GM12878 (cell line): ENCODE data around the gene DNAH17. TPM values are rescaled to one million over a fixed set of nuclear protein-coding genes. Genes with fewer than 3 reads are reported as not detected.

ENCODE experiments used
- ATAC-seq: fragments of 200-7000 bp; cut with Tn5 transposase; 3 replicates; pipeline ENCODE4 v1.9.1; 2020; ENCODE audit warnings: mild to moderate bottlenecking, moderate library complexity
- BruUV-seq: library from RNA; stranded (reverse); fragments of 400-500 nt; replicated peaks from 2 replicates; lab custom pipeline; 2021; lab: Mats Ljungman, UMichigan
- CTCF ChIA-PET: fragments of 300-600 bp; sonication (Branson Sonifier 250); formaldehyde crosslinking; extraction: SDS; loops from one replicate; lab custom pipeline; 2021; ENCODE audit warnings: inconsistent platforms; lab: Yijun Ruan, JAX
- POLR2A ChIA-PET: fragments of 350-600 bp; formaldehyde crosslinking; extraction: SDS; loops from one replicate; lab custom pipeline; 2021; ENCODE audit warnings: inconsistent platforms; lab: Charles Lee
- RAD21 ChIA-PET: fragments of 300-600 bp; sonication (Branson Sonifier 250); formaldehyde crosslinking; loops from one replicate; lab custom pipeline; 2023; ENCODE audit warnings: antibody characterized with exemption; ENCODE audit not compliant: unreplicated experiment; lab: Charles Lee
- SMC1A ChIA-PET: fragments of 300-600 bp; sonication (Branson Sonifier 250); formaldehyde crosslinking; loops from one replicate; lab custom pipeline; 2023; ENCODE audit not compliant: unreplicated experiment, uncharacterized antibody; lab: Charles Lee
- DNase-seq: peaks from one replicate; pipeline ENCODE4 v3.0.0-alpha.2; 2011; ENCODE audit warnings: low read depth, low spot score
- FAIRE-seq: peaks from 3 replicates; lab custom pipeline; 2011; peaks lifted over from hg19 to GRCh38; lab: Jason Lieb, UNC
- H2AFZ ChIP-seq: 2 replicates; pipeline ENCODE4 v1.6.0; 2011; ENCODE audit warnings: low read depth, low read length, control low read depth; ENCODE audit not compliant: control insufficient read depth
- H3K27ac ChIP-seq: 2 replicates; pipeline ENCODE4 v1.5.1; 2011; ENCODE audit warnings: control low read depth; ENCODE audit not compliant: control insufficient read depth, insufficient read depth
- H3K27me3 ChIP-seq, 2 experiments: replicated peaks in 1 of 2; 2 replicates each; pipeline versions ENCODE4 v1.6.0 to v1.6.1; 2011; ENCODE audit warnings: low read length in 1 of 2; ENCODE audit not compliant: control insufficient read depth in 2 of 2, insufficient read depth in 2 of 2
- H3K36me3 ChIP-seq, 2 experiments: 2 replicates each; pipeline ENCODE4 v1.5.1; 2011; ENCODE audit warnings: low read length in 1 of 2; ENCODE audit not compliant: control insufficient read depth in 2 of 2, insufficient read depth in 2 of 2
- H3K4me1 ChIP-seq: 2 replicates; pipeline ENCODE4 v1.6.1; 2011; ENCODE audit warnings: mild to moderate bottlenecking, low read length, moderate library complexity, mixed read lengths; ENCODE audit not compliant: control insufficient read depth, insufficient read depth
- H3K4me2 ChIP-seq: 2 replicates; pipeline ENCODE4 v1.6.0; 2011; ENCODE audit warnings: control low read depth; ENCODE audit not compliant: control insufficient read depth, insufficient read depth
- H3K4me3 ChIP-seq: fragments of 200-600 bp; sonication (generic); 2 replicates; pipeline ENCODE4 v1.5.1; 2016
- H3K79me2 ChIP-seq: 2 replicates; pipeline ENCODE4 v1.6.0; 2011; ENCODE audit warnings: low read length; ENCODE audit not compliant: control insufficient read depth, insufficient read depth
- H3K9ac ChIP-seq: 2 replicates; pipeline ENCODE4 v1.8.0; 2011; ENCODE audit warnings: low read length, control low read depth, mixed read lengths; ENCODE audit not compliant: control insufficient read depth, insufficient read depth
- H3K9me3 ChIP-seq: replicated peaks from 3 replicates; pipeline ENCODE4 v1.5.1; 2011; ENCODE audit warnings: mild to moderate bottlenecking, low read length; ENCODE audit not compliant: control insufficient read depth, insufficient read depth
- H4K20me1 ChIP-seq: 2 replicates; pipeline ENCODE4 v1.6.0; 2011; ENCODE audit not compliant: control insufficient read depth, insufficient read depth
- ESRRA ChIP-seq: IDR thresholded peaks from 2 replicates; pipeline ENCODE4 v1.6.1; 2012; ENCODE audit warnings: mild to moderate bottlenecking, low read length, improper control_type of control experiment
- HDAC2 ChIP-seq: fragments of 200-600 bp; sonication (generic); IDR thresholded peaks from 2 replicates; pipeline ENCODE4 v1.6.1; 2017
- IKZF2 ChIP-seq, 2 experiments: fragments of 450-650 bp; IDR thresholded peaks; 2 replicates each; pipeline ENCODE4 v1.6.1; 2017; ENCODE audit warnings: mild to moderate bottlenecking in 2 of 2, moderate library complexity in 2 of 2
- MEF2A ChIP-seq: IDR thresholded peaks from 2 replicates; pipeline ENCODE4 v1.6.1; 2011; ENCODE audit warnings: low read depth, mild to moderate bottlenecking, low read length, moderate library complexity; ENCODE audit not compliant: insufficient read depth
- MTA3 ChIP-seq: IDR thresholded peaks from 2 replicates; pipeline ENCODE4 v1.6.1; 2012; ENCODE audit warnings: low read length, inconsistent platforms, borderline replicate concordance
- MXI1 ChIP-seq: fragments of 150-350 bp; IDR thresholded peaks from 2 replicates; pipeline ENCODE4 v1.6.1; 2011; ENCODE audit warnings: low read depth, mild to moderate bottlenecking, inconsistent platforms, low read length, improper control_type of control experiment
- NFYB ChIP-seq: IDR thresholded peaks from 2 replicates; pipeline ENCODE4 v1.6.1; 2011; ENCODE audit warnings: low read depth, mild to moderate bottlenecking, low read length, improper control_type of control experiment, moderate library complexity; ENCODE audit not compliant: insufficient read depth
- POLR2A ChIP-seq: IDR thresholded peaks from 2 replicates; pipeline ENCODE4 v1.6.1; 2011; ENCODE audit warnings: low read depth, mild to moderate bottlenecking, low read length
- RB1 ChIP-seq: fragments of 450-650 bp; formaldehyde crosslinking; IDR thresholded peaks from 2 replicates; pipeline ENCODE4 v1.6.1; 2017; ENCODE audit warnings: mild to moderate bottlenecking, borderline replicate concordance
- RFX5 ChIP-seq: IDR thresholded peaks from 2 replicates; pipeline ENCODE4 v1.6.1; 2011; ENCODE audit warnings: low read depth, low read length, improper control_type of control experiment
- WGBS: methylation state at CpG from one replicate; pipeline ENCODE4 v1.1.6; 2016; ENCODE audit warnings: low lambda C conversion rate; ENCODE audit not compliant: insufficient replicate concordance, insufficient coverage; ENCODE audit errors: missing lambda C conversion rate; 5-methylcytosine and 5-hydroxymethylcytosine counted together
- in situ Hi-C: fragments of 300-500 bp; cut with MboI; formaldehyde crosslinking; loops from 9 replicates; pipeline ENCODE4 v1.14.3; 2018; ENCODE audit warnings: mixed read lengths
- intact Hi-C: fragments of 100-400 bp; cut with micrococcal nuclease; formaldehyde crosslinking; loops from one replicate; pipeline ENCODE4 v1.14.2; 2022; ENCODE audit not compliant: unreplicated experiment
- polyA plus RNA-seq, 11 experiments: library from polyadenylated mRNA; depleted of rRNA in 4 of 11; unstranded in 6 of 11; stranded (reverse) in 5 of 11; fragments of >200 nt; fragmentation: Nextera tagmentation in 4 of 11; fragmentation: Illumina TruSeq in 1 of 11; extraction: Ambion mirVana in 4 of 11; extraction: Trizol in 1 of 11; gene quantifications; 1 replicate in 1 of 11; 2 replicates in 10 of 11; pipeline versions ENCODE4 v1.2.1 to v1.2.3, GENCODE V29; 2011 to 2016; ENCODE audit warnings: inconsistent platforms in 2 of 11, missing spikeins in 2 of 11, low read depth in 1 of 11
- total RNA-seq, 4 experiments: library from RNA; depleted of rRNA in 3 of 4; stranded (reverse); fragments of >200 nt in 3 of 4; fragmentation: Illumina TruSeq in 1 of 4; extraction: Trizol in 1 of 4; gene quantifications; 2 replicates each; pipeline versions ENCODE4 v1.2.1 to v1.2.3, GENCODE V29; 2013 to 2021
- TF ChIP-seq, protein P1 (sequence below): IDR thresholded peaks from 2 replicates; pipeline ENCODE4 v1.6.1; 2011; ENCODE audit warnings: mild to moderate bottlenecking, low read depth, low read length, moderate library complexity; ENCODE audit not compliant: insufficient replicate concordance
- TF ChIP-seq, protein P2 (sequence below): IDR thresholded peaks from 2 replicates; pipeline ENCODE4 v1.6.1; 2011; ENCODE audit warnings: low read depth, mild to moderate bottlenecking, low read length, moderate library complexity, borderline replicate concordance; ENCODE audit errors: extremely low read depth

The DNAH17 gene
- total and polyA plus RNA-seq, 10 of the 15 experiments (the other 5 are each of a cell fraction or from before 2014, with no cell fraction given), result 0.16 to 2.9 (median 0.56) TPM

DNA sequence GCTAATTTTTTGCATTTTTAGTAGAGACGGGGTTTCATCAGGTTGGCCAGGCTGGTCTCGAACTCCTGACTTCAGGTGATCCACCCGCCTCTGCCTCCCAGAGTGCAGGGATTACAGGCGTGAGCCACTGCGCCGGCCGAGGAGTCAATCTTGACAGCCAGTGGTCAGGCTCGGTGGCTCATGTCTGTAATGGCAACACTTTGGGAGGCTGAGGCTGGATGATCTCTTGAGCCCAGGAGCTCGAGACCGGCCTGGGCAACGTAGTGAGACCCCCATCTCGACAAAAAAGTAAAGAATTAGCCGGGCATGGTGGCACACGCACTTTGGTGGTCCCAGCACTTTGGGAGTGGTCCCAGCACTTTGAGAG is 199.4 kb downstream of the DNAH17 start:
- Histone ChIP-seq H3K4me3 (peak overlapping the region; percentile 91), H3K36me3 (no peaks in the 10 kb centered on the region), H3K27me3 (no peaks in the 10 kb centered on the region), H3K27ac (peak overlapping the region; percentile 76), H2AFZ (peak overlapping the region; percentile 98), H3K4me2 (peak overlapping the region; percentile 95), H3K9me3 (no peaks in the 10 kb centered on the region), H3K4me1 (peaks cover 36% of the 10 kb centered on the region), H3K9ac (peak overlapping the region; percentile 93), H4K20me1 (no peaks in the 10 kb centered on the region), H3K79me2 (peaks cover 45% of the 10 kb centered on the region)
- FAIRE-seq (no peak), DNase-seq (no peak), ATAC-seq (no peak)
- in situ Hi-C loops (no loop called here), intact Hi-C loops (loop anchor here (2.0 kb wide), 1 partner anchor 17 kb away; the partner anchor contains the start of gene SOCS3)
- ChIA-PET RAD21 (interaction anchor here (0.8 to 1.5 kb wide), 3 partner anchors 10 to 87 kb away, joined by 3 to 7 read pairs (median 3); no protein-coding TSS in a partner anchor), CTCF (interaction anchor here (1.5 to 2.7 kb wide), 3 partner anchors 10 to 22 kb away, joined by 3 to 9 read pairs (median 5); no protein-coding TSS in a partner anchor), SMC1A (interaction anchor here (0.6 to 1.1 kb wide), 4 partner anchors 10 to 41 kb away, joined by 3 to 4 read pairs (median 3); no protein-coding TSS in a partner anchor), POLR2A (interaction anchor here (1.4 kb wide), 1 partner anchor 11 kb away, joined by 13 read pairs; no protein-coding TSS in a partner anchor)
- 21% methylated on average over 14 of the region's 14 CpGs for WGBS
- TF ChIP-seq MXI1 (no peak), ESRRA (no peak), MEF2A (no peak), NFYB (no peak), HDAC2 (no peak), MTA3 (no peak), POLR2A (no peak), RB1 (no peak), IKZF2 (IDR thresholded peaks at IDR 0.05) (no peak), RFX5 (no peak)
- TF ChIP-seq, protein P1, sequence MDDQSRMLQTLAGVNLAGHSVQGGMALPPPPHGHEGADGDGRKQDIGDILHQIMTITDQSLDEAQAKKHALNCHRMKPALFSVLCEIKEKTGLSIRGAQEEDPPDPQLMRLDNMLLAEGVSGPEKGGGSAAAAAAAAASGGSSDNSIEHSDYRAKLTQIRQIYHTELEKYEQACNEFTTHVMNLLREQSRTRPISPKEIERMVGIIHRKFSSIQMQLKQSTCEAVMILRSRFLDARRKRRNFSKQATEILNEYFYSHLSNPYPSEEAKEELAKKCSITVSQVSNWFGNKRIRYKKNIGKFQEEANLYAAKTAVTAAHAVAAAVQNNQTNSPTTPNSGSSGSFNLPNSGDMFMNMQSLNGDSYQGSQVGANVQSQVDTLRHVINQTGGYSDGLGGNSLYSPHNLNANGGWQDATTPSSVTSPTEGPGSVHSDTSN, result no peak
- TF ChIP-seq, protein P2, sequence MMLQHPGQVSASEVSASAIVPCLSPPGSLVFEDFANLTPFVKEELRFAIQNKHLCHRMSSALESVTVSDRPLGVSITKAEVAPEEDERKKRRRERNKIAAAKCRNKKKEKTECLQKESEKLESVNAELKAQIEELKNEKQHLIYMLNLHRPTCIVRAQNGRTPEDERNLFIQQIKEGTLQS, result no peak
- no TSS peak for BruUV-seq
